HG02678 (cell line): ENCODE measurements around the gene MAMSTR.
"Not testable (repeated sequence)": the region's sequence is repeated elsewhere in the genome, so short reads cannot be mapped to it uniquely, and the experiment has no call there.

ENCODE experiments used
- ATAC-seq: cut with Tn5 transposase; IDR thresholded peaks from one replicate; pipeline ENCODE4 v1.9.1; 2021; ENCODE audit warnings: mild to moderate bottlenecking, moderate library complexity; ENCODE audit not compliant: unreplicated experiment

MAMSTR gene

GRCh38 chr19:48720613-48721296 is 1.2 kb upstream of the MAMSTR start:
- peak; percentile 81 for ATAC-seq

- no peak for ATAC-seq
These were observed 707 bp upstream of the MAMSTR start for GRCh38 chr19:48720251-48720612.

- no peak for ATAC-seq
These were observed 754 bp downstream of the MAMSTR start for GRCh38 chr19:48718711-48719231.

- ATAC-seq, result not testable (repeated sequence)
These were observed 1.4 kb downstream of the MAMSTR start for GRCh38 chr19:48718106-48718505.

GRCh38 chr19:48716562-48717291 is 2.8 kb downstream of the MAMSTR start:
- no peak for ATAC-seq

- ATAC-seq, result no peak
These were observed 3.8 kb downstream of the MAMSTR start for GRCh38 chr19:48715681-48716171.

GRCh38 chr19:48714759-48715675 is 4.5 kb downstream of the MAMSTR start:
- ATAC-seq, result no peak

GRCh38 chr19:48713864-48714755 is 5.4 kb downstream of the MAMSTR start:
- ATAC-seq, result peak; percentile 87

GRCh38 chr19:48713041-48713863 is 6.3 kb downstream of the MAMSTR start:
- no peak for ATAC-seq

- ATAC-seq, result no peak
These were observed 8.3 kb downstream of the MAMSTR start for GRCh38 chr19:48711106-48711662.

- ATAC-seq, result no peak
These were observed 11.1 kb downstream of the MAMSTR start for GRCh38 chr19:48708471-48708870.

GRCh38 chr19:48705431-48705830 is 14.1 kb downstream of the MAMSTR start:
- ATAC-seq, result no peak

- no peak for ATAC-seq
These were observed 16.2 kb downstream of the MAMSTR start for GRCh38 chr19:48703316-48703715.

GRCh38 chr19:48702701-48703100 is 16.8 kb downstream of the MAMSTR start:
- no peak for ATAC-seq

- no peak for ATAC-seq
These were observed 21.5 kb downstream of the MAMSTR start for GRCh38 chr19:48698046-48698445.

- no peak for ATAC-seq
These were observed 23.0 kb downstream of the MAMSTR start for GRCh38 chr19:48696353-48697010.

- ATAC-seq, result no peak
These were observed 23.7 kb downstream of the MAMSTR start, which contains the start of gene FUT2 for GRCh38 chr19:48695743-48696352. FUT2 (plus strand) TSS chr19:48695971; CDS start chr19:48702957, 6,986 bp downstream.

- not testable (repeated sequence) for ATAC-seq
These were observed 25.9 kb downstream of the MAMSTR start for GRCh38 chr19:48693629-48694028.
